COLO829 (cell line): Measurements from ENCODE around the gene MRPS2.

ENCODE experiments used
- DNase-seq: peaks from one replicate; pipeline ENCODE4 v3.0.0; 2012; ENCODE audit warnings: low spot score

MRPS2 gene

GRCh38 chr9:135480071-135480939 lies 20.2 kb upstream of the MRPS2 start:
- DNase-seq = peak; percentile 33

- no peak for DNase-seq
Measured at GRCh38 chr9:135480940-135481310, 19.6 kb upstream of the MRPS2 start.

- DNase-seq = no peak
Measured at GRCh38 chr9:135482015-135482754, 18.3 kb upstream of the MRPS2 start.

- DNase-seq = no peak
Measured at GRCh38 chr9:135484460-135485277, 15.8 kb upstream of the MRPS2 start.

- no peak for DNase-seq
Measured at GRCh38 chr9:135485385-135485784, 15.1 kb upstream of the MRPS2 start.

GRCh38 chr9:135485832-135486231 lies 14.7 kb upstream of the MRPS2 start:
- no peak for DNase-seq

GRCh38 chr9:135486267-135487065 lies 14.0 kb upstream of the MRPS2 start:
- DNase-seq = no peak

- DNase-seq = no peak
Measured at GRCh38 chr9:135487281-135488012, 13.0 kb upstream of the MRPS2 start.

GRCh38 chr9:135488013-135488330 lies 12.5 kb upstream of the MRPS2 start:
- DNase-seq = no peak

- no peak for DNase-seq
Measured at GRCh38 chr9:135488527-135488926, 12.0 kb upstream of the MRPS2 start.

- no peak for DNase-seq
Measured at GRCh38 chr9:135489188-135489906, 11.1 kb upstream of the MRPS2 start.

GRCh38 chr9:135490166-135490870 lies 10.2 kb upstream of the MRPS2 start:
- DNase-seq = no peak

GRCh38 chr9:135490980-135491464 lies 9.5 kb upstream of the MRPS2 start:
- DNase-seq = no peak

GRCh38 chr9:135491764-135492163 lies 8.7 kb upstream of the MRPS2 start:
- no peak for DNase-seq

- no peak for DNase-seq
Measured at GRCh38 chr9:135492886-135493669, 7.4 kb upstream of the MRPS2 start.

GRCh38 chr9:135494791-135495559 lies 5.5 kb upstream of the MRPS2 start:
- DNase-seq = no peak

GRCh38 chr9:135498381-135499126 lies 1.9 kb upstream of the MRPS2 start:
- no peak for DNase-seq
